Subcutaneous adipose tissue (tissue), 4 donors: Measurements from ENCODE around the gene KIF18A. TPM values are rescaled to one million over a fixed set of nuclear protein-coding genes. Genes with fewer than 3 reads are reported as not detected.

Experiments used
- total RNA-seq, 4 donors: library from RNA; depleted of rRNA; stranded (reverse); fragments of >200 nt; gene quantifications; one replicate each; pipeline ENCODE4 v1.1.0, GENCODE V29; 2016
- TF ChIP-seq, protein P1 (sequence below): fragments of 450-650 bp; IDR thresholded peaks from one replicate; pipeline ENCODE4 v1.5.1; 2016; ENCODE audit warnings: low read depth, mild to moderate bottlenecking, control low read depth, antibody characterized with exemption, moderate library complexity

KIF18A gene
- total RNA-seq, 4 donors from 2014 or later, result 0.16 to 1.9 (median 0.44) TPM; not detected in 1

DNA sequence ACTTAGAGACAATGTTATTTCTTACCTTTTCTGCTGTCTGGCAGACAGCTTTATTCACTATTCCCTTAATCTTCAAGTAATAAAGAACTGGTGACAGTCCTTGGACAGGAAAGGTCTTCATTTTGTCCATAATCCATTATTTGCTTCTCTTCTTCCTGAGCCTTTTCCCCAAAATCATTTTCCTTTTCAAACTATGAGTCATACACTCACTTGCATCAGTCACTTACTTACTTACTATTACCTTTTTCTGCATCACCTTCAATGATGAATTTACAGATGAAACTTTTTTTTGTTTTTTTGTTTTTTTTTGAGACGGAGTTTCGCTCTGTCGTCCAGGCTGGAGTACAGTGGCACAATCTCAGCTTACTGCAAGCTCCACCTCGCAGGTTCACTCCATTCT, 9.8 kb upstream of the KIF18A start:
- TF ChIP-seq, protein P1, sequence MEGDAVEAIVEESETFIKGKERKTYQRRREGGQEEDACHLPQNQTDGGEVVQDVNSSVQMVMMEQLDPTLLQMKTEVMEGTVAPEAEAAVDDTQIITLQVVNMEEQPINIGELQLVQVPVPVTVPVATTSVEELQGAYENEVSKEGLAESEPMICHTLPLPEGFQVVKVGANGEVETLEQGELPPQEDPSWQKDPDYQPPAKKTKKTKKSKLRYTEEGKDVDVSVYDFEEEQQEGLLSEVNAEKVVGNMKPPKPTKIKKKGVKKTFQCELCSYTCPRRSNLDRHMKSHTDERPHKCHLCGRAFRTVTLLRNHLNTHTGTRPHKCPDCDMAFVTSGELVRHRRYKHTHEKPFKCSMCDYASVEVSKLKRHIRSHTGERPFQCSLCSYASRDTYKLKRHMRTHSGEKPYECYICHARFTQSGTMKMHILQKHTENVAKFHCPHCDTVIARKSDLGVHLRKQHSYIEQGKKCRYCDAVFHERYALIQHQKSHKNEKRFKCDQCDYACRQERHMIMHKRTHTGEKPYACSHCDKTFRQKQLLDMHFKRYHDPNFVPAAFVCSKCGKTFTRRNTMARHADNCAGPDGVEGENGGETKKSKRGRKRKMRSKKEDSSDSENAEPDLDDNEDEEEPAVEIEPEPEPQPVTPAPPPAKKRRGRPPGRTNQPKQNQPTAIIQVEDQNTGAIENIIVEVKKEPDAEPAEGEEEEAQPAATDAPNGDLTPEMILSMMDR, result no peak

GRCh38 chr11:28114731-28115130, 6.8 kb upstream of the KIF18A start:
- TF ChIP-seq, protein P1, result no peak

GRCh38 chr11:28114116-28114515, 6.2 kb upstream of the KIF18A start:
- TF ChIP-seq, protein P1, result no peak

DNA sequence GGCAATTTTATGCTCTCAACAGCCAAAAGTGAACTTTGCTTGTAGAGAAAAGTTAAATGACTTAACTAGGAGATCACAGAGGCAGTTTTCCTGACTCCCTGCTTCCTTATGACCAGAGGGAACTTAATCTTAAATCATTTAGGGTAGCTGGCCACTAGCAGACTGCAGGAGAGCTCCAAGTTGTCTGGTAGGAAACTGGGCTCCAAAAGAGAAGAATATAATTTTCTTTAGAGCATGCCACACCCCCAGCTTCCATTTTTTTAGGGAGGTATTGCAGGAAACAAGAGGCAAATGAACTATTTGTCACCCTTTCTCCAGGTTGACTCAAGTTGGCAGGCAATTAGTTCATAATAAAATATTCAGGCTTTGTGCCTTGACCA, 2.9 kb upstream of the KIF18A start:
- TF ChIP-seq, protein P1, result no peak

DNA sequence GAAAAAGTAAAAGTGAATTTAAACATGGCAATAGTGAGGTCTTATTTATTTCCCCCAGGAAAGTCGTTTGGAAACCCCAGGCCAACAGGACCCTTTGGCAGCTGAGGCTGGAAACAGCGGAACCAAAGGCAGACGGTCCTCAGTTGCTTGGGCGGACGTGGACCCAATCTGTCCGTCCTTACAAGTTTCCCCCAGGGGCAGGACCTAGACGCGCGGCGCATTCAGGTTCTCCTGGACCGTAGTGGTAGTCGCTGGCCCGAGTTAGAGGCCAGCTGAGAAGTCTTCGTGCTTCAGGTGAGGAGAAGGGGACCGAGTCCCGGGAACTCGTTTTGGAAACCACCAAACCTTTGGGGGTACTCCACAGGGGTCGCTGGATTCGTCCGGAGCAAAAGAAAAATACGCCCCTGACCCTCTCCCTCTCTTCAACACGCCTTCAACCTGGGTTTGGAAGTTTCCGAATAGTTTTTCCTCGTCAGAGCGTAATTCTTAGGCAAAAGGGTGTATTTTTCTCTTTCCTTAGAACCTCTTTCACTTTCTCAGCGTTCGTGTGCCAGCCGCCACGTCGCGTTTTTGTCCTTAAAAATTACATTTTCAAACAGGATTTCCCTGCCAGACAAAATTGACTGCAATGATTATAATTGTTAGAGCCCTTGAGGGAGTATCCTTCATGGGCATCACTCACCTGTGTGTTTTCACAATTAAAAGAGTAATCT, 2.3 kb upstream of the KIF18A start:
- TF ChIP-seq, protein P1, result no peak

- TF ChIP-seq, protein P1, result no peak
Observed at GRCh38 chr11:28108958-28109357, 1.0 kb upstream of the KIF18A start.

DNA sequence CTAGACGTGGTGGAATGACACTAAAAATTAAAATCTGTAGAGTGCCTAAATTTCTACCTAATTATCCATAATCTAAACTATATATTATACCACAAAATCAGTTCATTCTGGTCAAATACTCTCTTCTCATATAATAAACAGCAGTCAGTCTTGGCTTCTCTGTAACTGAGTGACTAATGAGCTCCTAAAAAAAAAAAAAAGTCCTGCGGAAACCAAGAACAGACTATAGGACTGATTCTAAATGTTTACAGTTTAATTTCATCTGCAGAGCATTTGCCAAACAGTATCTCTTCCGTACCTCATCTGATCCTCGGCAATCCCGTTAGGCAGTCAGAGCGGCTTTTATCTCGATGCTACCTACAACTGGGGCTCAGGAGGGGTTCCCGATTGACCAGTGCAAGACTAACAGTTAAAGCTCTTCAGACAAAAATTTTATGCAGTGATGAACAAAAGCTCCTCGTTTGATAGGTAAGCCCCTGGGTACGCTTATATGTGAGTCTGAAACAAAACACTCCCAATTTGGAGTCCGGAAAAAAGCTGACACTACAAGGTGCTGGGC, 686 bp downstream of the KIF18A start:
- TF ChIP-seq, protein P1, result no peak
